GM12874 (cell line): ENCODE results near the gene FAM222A.

Source experiments
- CTCF ChIP-seq: IDR thresholded peaks from 2 replicates; pipeline ENCODE4 v1.5.1; 2011; ENCODE audit warnings: low read depth, mild to moderate bottlenecking, control low read depth, low read length, moderate library complexity; ENCODE audit not compliant: insufficient read depth

The FAM222A gene

GRCh38 chr12:109760031-109760929 lies 46.7 kb downstream of the FAM222A start:
- TF ChIP-seq CTCF = no peak

GRCh38 chr12:109760930-109761921 lies 47.6 kb downstream of the FAM222A start:
- no peak for TF ChIP-seq CTCF

- no peak for TF ChIP-seq CTCF
Measured at GRCh38 chr12:109762071-109762672, 48.5 kb downstream of the FAM222A start.

GRCh38 chr12:109762673-109763191 lies 49.1 kb downstream of the FAM222A start:
- no peak for TF ChIP-seq CTCF

GRCh38 chr12:109763201-109763841 lies 49.7 kb downstream of the FAM222A start:
- TF ChIP-seq CTCF = no peak

GRCh38 chr12:109764123-109764522 lies 50.5 kb downstream of the FAM222A start:
- no peak for TF ChIP-seq CTCF
